NCI-H2107 treated with DMSO at 0.1 percent for 48 hours (cell line): Measurements from ENCODE around the gene PARP4.
"Not testable (repeated sequence)": the region's sequence is repeated elsewhere in the genome, so short reads cannot be mapped to it uniquely, and the experiment has no call there.

Experiments
- DNase-seq: peaks from one replicate; lab custom pipeline; 2025; ENCODE audit not compliant: unreplicated experiment; lab: John Stamatoyannopoulos, UW

Gene PARP4

DNA sequence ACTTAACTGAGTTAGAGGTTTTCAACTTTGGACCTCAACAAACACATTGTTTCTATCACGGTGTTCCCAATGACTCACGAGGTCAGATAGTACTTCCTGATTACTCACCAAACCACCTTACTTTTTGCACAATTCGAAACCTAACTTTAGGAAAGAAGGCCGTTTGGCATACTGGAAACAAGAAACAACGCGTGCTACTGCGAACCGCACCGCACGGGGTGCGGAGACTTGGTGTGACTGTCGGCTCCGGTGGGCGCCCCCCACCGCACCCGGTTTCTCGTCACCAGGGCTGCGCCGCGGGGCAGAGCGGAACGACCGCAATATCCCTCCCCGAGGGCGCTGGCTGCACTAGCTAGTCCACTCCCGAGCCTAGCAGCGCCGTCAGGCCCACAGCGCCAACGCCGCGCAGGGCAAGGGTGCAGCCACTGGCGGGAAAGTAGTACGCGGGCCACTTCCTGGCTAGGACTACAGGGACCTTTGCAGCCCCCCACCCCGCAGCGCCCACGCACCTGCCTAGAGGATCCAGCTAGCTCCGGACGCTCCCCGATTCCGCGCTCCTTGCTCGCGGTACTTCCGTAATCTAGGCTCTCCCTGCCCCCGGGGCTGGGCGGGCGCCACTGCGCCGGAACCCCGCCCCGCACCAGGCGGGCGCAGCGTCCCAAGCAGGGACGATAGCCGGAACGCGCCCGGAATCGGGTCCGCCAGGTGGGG is at the start of gene PARP4:
Gene PARP4 (minus strand): TSS at position 582 of the 711 bp plus-strand sequence. CDS start 9,002 bp downstream, outside the sequence.
- DNase-seq = peak; percentile 64

DNA sequence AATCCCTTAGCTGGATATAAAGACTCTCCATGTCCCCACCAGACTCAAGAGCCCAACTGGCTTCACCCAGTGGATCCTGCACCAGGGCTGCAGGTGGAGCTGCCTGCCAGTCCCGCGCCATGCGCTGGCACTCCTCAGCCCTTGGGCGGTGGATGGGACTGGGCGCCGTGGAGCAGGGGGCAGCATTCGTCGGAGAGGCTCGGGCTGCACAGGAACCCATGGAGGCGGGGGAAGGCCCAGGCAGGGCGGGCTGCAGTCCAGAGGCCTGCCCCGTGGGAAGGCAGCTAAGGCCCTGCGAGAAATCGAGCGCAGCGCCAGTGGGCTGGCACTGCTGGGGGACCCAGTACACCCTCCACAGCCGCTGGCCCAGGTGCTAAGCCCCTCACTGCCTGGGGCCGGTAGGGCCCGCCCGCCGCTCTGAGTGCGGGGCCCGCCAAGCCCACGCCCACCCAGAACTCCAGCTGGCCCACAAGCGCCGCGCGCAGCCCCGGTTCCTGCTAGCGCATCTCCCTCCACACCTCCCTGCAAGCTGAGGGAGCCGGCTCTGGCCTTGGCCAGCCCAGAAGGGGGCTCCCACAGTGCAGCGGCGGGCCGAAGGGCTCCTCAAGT is 48.1 kb upstream of the PARP4 start:
- not testable (repeated sequence) for DNase-seq

DNA sequence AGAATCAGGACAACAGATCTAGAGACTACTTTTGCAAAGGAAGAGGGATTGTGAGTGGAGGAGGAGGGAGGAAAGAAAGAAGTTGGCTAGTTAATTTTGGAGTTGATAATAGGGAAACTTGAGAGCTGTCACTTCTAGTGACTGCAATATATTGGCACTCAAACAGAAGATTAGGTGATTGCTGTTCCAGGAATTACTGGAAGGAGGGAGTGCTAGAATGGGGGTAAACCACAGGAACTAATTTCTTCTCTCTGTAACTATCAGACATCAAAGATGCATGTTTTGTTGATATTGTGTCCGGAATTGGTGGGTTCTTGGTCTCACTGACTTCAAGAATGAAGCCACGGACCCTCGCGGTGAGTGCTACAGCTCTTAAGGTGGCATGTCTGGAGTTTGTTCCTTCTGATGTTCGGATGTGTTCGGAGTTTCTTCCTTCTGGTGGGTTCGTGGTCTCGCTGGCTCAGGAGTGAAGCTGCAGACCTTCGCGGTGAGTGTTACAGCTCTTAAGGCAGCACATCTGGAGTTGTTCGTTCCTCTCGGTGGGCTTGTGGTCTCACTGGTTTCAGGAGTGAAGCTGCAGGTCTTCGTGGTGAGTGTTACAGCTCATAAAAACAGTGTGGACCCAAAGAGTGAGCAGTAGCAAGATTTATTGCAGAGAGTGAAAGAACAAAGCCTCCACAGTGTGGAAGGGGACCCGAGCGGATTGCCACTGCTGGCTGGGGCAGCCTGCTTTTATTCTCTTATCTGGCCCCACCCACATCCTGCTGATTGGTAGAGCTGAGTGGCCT is 47.0 kb upstream of the PARP4 start:
- DNase-seq = not testable (repeated sequence)

DNA sequence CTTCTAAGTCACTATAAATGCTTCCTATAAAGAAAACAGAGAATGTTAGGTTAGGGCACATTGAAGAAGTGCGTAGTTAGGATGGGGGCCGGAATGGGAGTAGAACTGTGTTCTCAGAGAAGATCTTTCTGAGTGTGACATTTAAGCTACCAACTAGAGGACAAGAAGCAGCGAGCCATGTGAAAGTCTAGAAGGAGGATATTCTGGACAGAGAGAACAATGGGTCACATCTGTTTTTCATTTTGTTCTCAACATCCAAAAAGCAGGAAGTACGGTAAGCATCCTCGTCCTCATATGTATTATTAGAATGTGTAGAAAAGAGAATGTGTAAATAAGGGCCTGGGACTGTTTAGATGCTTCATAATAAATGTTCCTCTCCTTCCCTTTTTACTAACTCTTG is 44.5 kb upstream of the PARP4 start:
- no peak for DNase-seq

DNA sequence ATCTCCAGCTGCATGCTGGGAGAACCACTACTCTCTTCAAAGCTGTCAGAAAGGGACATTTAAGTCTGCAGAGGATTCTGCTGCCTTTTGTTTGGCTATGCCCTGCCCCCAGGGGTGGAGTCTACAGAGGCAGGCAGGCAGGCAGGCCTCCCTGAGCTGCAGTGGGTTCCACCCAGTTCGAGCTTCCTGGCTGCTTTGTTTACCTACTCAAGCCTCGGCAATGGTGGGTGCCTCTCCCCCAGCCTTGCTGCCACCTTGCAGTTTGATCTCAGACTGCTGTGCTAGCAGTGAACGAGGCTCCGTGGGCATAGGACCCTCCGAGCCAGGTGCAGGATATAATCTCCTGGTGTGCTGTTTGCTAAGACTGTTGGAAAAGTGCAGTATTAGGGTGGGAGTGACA is 41.3 kb upstream of the PARP4 start:
- DNase-seq = not testable (repeated sequence)

DNA sequence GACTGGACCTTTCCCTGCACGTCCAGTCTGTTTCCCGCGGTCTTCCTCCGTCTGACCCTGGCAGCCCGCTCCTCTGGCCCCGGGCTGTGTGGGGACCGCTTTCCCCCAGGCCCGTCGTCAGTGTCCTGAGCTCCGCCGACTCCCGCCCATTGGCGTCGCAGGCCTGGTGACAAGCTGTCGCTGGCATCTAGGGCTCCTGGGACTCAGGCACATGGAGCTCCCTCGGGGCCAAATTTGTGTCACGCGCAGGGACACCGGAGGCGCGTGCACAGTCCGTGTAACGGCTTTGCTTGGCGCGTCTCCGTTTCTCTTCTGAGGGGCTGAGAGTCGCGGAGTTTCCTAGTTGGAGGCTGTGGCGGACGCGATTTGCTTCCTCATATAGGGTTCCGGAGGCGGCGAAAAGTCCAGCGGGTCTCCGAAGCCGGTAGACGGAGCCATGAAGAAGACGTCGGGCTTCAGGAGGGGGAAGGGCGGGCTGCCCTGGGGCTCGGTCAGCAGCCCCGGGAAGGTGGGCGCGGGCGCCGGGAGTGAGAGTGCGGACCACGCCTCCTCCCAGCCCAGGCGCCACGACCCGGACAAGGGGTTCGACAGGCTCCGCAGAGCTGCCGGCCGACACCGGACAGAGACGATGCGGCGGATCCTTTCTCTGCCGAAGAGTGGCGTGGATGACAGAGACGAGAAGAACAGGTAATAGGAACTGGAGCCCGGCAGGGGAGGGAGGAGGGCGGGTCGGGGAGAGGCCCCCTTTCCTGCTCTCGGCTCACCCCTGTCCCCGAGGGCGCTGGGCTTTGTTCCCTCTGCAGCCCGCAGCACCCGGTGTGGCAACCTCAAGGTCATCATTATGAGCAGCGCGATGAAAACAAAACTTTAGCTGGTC is 29.1 kb upstream of the PARP4 start:
- DNase-seq = not testable (repeated sequence)

DNA sequence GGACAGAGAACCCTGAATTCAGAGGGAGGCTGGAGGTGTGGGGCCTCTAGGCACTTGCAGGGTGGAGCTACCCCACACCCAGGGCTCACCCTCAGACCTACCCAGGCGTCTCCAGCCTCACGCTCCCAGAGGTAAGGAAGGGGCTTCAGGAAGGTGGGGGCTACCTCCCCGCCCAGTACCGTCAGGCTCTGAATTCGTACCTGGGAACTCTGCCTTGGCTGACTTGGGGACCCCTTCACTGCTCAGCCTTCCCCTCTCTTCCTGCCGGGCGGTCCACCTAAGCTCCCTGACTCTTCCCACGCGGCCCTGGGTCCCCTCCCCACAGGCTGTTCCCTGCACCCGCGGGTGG is 28.5 kb upstream of the PARP4 start:
- DNase-seq = no peak

DNA sequence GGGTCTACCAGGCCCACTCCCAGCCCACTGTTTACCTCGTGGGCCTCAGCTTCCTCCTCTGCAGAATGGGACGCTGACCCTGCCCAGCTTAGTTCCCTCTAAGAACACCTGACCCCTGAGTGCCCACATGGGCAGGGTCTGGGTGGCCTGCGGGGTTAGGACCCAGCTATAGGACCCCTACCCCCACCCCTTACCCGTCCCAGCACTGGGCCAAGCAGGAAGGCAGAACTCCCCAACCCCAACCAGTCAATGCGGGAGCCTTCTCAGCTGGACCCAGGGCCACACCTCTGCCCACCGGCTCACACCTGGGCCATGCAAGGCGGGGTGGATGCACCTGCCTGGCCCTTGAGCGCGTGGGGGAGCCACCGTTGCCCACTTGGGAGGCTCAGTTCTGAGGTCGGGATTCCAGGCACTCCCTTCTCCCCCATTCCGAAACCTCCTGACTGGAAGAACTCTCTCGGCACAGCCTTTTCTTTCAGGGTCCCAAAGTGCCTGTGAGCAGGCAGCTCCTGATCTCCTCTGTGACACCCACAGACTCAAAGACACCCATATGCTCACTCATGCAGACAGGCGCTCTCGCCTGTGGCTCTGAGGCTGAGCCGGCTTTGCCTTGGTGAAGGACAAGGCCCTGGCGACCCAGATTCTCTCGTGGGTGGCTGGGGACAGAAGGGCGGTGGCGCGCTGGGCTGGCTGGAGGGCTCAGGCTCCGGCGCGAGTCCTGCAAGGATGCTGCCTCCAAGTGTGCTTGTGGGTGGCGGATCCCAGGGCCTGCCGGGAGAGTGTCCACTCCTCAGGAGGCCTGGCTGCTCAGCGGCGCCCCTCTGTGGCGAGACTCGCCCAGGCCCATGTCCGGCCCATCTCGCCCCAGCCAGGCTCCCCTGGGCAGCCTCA is 27.9 kb upstream of the PARP4 start:
- DNase-seq = no peak

DNA sequence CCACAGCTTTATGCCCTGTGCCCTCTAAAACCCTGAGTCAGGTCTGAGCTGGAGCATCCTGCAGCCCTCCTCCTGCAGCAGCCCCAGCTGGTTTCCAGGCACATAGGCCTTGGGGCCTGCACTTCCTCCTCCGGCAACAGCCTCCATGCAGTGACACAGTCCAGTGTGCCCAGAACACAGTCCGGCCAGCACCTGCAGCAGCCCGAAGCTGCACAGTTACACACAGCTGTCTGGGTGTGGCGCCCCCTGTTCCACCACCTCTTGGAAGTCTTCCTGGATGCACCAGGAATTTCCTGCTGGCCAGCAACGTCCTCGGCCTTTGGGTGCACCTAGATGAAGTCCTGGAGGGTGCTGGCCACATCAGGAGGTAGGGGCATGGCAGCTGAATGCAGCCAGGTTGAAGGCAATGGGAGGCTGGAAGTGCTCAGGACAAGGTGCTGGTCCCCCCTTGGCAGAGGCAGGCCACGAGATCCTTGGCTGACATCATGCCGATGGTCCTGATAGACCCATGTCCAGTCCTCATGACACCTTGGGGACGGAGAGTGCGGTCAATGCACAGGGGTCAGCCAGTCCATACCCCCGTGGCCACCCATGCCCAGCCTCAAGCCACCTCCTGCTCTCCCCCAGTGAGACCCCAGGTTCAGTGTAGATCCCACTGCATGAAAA is 27.1 kb upstream of the PARP4 start:
- no peak for DNase-seq

DNA sequence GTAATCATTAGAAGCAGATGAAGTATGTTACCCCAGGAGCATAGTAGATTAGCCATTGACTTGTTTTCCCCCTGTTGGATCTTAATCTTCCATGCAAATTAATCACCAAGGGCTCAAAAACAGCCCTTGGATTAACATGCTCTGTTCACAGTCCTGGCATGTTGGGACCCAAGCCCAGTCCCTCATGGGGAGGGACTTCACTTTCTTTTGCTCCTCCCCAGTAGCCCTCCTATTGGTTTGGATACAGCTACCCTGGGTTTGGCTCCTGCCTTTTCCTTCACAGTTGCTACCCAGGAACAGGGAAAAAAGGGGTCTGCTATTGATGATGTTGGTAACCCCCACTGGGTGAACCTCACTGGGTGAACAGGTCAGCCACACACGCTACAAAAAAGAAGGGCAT is 16.9 kb upstream of the PARP4 start:
- no peak for DNase-seq

DNA sequence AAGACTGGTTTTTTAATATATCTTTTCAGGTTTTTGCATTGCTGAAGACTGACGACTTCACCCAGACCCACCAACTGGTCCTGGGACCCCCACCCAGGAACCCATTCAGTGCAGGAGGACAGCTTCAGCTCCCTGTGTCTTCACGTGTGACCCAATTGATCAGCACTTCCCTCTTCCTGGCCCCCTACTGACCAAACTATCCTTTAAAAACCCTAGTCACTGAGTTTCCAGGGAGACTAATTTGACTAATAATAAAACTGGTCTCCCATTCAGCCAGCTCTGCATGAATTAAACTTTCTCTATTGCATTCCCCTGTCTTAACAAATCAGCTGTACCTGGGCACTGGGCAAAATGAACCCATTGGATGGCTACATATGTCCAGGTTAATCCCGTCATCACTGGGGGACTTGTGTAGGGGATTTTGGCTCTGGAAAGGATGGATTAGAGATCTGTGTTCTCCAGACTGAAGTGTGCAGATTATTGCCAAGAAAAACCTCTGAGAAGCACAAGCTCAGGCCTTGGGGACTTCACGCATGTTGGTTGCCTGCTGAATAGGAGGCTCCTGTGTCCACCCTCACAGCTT is 16.3 kb upstream of the PARP4 start:
- no peak for DNase-seq

DNA sequence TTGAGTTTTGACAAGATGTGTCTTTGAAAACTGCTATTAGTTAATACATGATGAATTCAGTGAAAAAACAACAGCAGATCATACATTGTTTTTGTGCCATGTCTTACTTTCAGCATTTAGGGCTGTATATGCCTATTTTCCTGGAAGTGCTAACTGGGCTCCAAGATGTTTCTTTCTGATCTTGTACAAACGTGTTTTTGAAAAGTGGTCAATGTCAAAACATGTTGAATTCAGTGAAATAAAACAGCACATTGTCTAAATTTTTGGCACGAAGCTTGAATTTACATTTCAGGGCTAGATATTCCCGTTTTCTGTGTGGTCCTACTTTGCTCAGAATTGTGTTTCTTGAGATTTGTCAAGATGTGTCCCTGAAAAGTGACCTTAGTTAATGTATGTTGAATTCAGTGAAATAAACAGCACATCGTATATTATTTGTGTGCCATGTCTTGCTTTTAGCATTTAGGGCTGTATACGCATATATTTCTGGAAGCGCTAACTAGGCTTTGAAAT is 14.7 kb upstream of the PARP4 start:
- DNase-seq = no peak

DNA sequence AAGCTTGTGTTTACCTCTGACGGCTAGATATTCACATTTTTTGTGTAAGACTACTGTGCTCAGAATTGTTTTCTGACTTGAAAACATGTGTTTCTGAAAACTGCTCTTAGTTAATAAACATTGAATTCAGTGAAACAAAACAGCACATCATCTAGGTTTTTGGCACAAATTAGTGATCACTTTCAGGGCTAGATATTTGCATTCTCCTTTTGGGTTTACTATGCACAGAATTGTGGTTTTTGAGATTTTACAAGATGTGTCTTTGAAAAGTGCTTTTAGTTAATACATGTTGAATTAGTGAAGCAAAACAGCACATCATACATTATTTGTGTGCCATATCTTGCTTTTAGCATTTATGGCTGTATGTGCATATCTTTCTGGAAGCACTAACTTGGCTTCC is 8.2 kb upstream of the PARP4 start:
- no peak for DNase-seq

DNA sequence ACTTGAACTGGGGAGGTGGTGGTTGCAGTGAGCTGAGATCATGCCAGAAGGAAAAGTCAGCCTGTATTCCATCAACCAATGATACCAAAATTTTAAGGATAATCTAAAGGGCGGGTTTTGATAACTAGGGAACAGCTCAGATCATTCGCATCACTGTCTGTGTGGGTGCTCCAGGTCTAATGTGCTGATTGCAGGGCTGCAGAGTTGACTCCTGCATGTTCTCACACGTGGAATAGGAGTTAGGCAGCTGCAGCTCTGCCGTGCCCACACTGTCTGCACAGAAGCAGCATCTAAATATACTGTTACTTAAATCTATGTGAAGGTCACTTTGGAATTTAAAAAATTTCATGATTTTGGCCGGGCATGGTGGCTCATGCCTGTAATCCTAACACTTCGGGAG is 4.3 kb upstream of the PARP4 start:
- no peak for DNase-seq

DNA sequence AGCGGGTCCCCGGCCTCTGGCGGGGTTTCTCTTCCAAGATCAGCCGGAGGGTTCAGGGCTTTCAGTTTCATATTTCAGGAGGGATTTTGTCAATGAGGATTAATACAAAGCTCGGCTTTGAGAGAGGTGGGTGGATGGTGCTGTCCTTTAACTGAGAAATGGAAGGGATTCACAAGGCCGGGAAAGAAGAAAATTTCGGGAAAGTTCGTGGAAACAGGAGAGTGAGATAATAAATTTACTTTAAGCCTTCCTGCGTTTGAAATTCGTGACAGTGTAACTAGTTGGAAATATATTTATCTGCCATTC is 283 bp upstream of the PARP4 start:
- no peak for DNase-seq

DNA sequence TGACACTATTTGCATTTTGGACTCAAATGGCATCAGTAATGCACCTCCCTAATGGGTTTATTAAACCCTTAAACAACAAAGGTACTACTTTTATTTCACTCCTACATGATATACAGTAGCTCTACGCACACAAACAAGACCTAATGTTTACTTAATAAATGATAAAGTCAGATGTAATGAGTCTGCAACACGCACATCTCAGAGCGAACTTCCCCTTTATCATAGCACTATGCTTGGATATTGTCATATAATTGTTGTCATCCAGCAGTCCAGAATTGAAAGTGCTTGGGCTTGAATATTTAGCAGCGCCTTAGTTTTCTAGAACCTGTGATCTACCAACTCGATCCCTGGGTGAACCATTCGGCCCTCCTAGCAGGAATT is 772 bp downstream of the PARP4 start:
- DNase-seq = peak; percentile 1

DNA sequence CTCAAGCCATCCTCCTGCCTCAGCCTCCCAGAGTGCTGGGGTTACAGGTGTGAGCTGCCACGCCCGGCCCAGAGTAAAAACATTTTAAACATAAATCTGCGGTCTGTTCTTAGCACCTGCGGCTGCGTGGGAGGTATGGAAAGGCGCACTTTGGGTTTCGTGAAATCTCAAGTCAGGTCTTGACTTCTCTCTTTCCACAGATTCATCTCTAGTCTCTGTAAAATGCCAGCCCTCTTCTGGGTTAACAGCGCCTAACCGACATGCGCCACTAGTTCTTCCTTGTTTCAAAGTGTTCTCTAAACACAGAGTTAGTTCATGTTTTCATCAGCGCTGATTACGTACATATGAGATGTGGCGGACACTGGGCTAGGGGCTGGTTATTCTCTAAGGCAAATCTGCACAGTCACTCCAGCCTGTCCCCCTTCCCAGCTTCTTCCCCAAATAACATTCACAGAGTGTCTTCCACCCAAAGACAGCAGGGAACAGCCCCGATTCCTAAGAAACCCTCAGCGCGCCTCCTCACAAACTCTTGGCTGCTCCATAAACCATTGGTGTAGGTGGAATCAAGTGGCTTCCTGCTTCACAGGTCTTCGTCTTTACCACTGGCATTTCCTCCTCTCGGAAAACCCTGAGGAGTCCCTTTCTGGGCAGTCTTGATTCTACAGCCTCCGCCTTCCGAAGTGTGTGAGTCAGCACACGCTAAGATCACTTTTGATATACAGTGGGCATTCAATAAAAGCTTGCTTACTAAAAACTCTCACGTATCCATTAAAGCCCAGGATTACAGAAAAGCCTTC is 1.4 kb downstream of the PARP4 start:
- DNase-seq = no peak

DNA sequence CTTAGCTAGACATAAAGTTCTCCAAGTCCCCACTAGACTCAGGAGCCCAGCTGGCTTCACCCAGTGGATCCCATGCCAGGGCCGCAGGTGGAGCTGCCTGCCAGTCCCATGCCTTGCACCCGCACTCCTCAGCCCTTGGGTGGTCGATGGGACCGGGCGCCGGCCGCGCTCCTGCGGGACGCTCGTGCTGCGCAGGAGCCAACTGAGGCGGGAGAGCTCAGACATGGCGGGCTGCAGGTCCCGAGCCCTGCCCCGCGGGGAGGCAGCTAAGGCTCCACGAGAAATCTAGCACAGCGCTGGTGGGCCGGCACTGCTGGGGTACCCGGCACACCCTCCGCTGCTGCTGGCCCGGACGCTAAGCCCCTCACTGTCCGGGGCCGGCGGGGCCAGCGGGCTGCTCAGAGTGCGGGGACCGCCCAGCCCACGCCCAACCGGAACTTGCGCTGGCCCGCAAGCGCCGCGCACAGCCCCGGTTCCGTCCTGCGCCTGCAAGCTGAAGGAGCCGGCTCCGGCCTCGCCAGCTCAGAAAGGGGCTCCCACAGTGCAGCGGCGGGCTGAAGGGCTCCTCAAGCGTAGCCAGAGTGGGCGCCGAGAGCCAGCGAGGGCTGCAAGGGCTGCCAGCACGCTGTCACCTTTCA is 5.8 kb downstream of the PARP4 start:
- no peak for DNase-seq
